HUES64 (cell line): ENCODE data around the gene BDH1.
"Not testable (repeated sequence)": the region's sequence is repeated elsewhere in the genome, so short reads cannot be mapped to it uniquely, and the experiment has no call there.

Source experiments
- H3K27ac ChIP-seq: 2 replicates; pipeline ENCODE4 v1.7.0; 2013; ENCODE audit warnings: low read depth, low read length, inconsistent platforms
- H3K27me3 ChIP-seq: 2 replicates; pipeline ENCODE4 v1.6.1; 2013; ENCODE audit warnings: mild to moderate bottlenecking, low read length; ENCODE audit not compliant: insufficient read depth
- H3K36me3 ChIP-seq: 2 replicates; pipeline ENCODE4 v1.6.1; 2013; ENCODE audit warnings: mild to moderate bottlenecking, low read length; ENCODE audit not compliant: insufficient read depth
- H3K4me1 ChIP-seq: 2 replicates; pipeline ENCODE4 v1.6.1; 2013; ENCODE audit warnings: mild to moderate bottlenecking, low read length, moderate library complexity; ENCODE audit not compliant: insufficient read depth
- H3K4me3 ChIP-seq: 2 replicates; pipeline ENCODE4 v1.5.1; 2013; ENCODE audit warnings: mild to moderate bottlenecking, low read length, moderate library complexity
- H3K9ac ChIP-seq: 2 replicates; pipeline ENCODE4 v1.6.1; 2013; ENCODE audit warnings: mild to moderate bottlenecking, low read depth, low read length
- H3K9me3 ChIP-seq: 2 replicates; pipeline ENCODE4 v1.6.1; 2013; ENCODE audit warnings: low read depth, low read length; ENCODE audit not compliant: insufficient read depth
- WGBS: fragments of 150-250, 120-280 bp; methylation state at CpG from one replicate; pipeline ENCODE4 v1.1.7; 2013; ENCODE audit warnings: missing lambda C conversion rate; 5-methylcytosine and 5-hydroxymethylcytosine counted together

Gene BDH1

GRCh38 chr3:197593046-197593380, 37.2 kb upstream of the BDH1 start:
- Histone ChIP-seq H3K4me3 (no peak overlapping the region), H3K27me3 (no peaks in the 10 kb centered on the region), H3K9ac (no peak overlapping the region), H3K9me3 (no peaks in the 10 kb centered on the region), H3K36me3 (no peaks in the 10 kb centered on the region), H3K4me1 (peaks cover 4% of the 10 kb centered on the region; the same call in 1 of the 2 replicates), H3K27ac (no peak overlapping the region)
- 96% methylated on average over 9 of the region's 9 CpGs for WGBS

DNA sequence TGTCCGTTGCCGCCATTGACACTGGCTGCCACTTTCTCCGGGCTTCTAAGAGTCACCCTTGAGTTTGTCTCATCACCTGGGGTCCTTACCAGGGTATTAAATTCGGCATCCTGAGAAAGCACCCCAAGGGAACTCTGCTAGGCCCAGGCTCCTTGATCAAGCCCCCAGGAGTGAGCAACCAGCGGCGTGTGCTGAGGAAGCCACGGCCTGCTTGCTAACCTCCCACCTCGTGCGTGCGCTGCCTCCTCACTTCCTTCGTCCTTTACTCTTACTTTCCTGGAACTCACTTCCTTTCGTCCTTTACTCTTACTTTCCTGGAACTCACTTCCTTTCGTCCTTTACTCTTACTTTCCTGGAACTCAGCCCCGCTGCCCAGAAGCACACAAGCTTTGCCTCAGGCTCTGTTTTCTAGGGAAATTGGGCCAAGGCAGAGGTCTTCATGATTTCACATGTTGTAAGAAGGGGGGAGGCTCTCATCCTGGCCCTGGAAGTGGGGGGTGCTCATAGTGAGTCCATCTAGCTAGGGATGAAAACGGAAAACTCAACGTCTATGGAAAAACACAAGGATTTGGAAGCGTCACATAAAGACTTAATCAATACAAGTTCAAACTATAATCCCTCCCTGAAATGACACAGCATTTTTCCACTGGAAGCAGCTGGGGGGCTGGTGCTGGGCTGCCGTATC, 36.7 kb upstream of the BDH1 start:
- Histone ChIP-seq H3K9ac (no peak overlapping the region), H3K36me3 (no peaks in the 10 kb centered on the region), H3K4me1 (peaks cover 4% of the 10 kb centered on the region; the same call in 1 of the 2 replicates), H3K27me3 (no peaks in the 10 kb centered on the region), H3K9me3 (no peaks in the 10 kb centered on the region), H3K4me3 (no peak overlapping the region), H3K27ac (no peak overlapping the region)
- 91% methylated on average over 18 of the region's 18 CpGs for WGBS

GRCh38 chr3:197591816-197592215, 36.0 kb upstream of the BDH1 start:
- Histone ChIP-seq H3K27ac (no peak overlapping the region), H3K4me1 (peaks cover 4% of the 10 kb centered on the region; the same call in 1 of the 2 replicates), H3K36me3 (no peaks in the 10 kb centered on the region), H3K27me3 (no peaks in the 10 kb centered on the region), H3K4me3 (no peak overlapping the region), H3K9ac (no peak overlapping the region), H3K9me3 (no peaks in the 10 kb centered on the region)
- 94% methylated on average over 6 of the region's 6 CpGs for WGBS

DNA sequence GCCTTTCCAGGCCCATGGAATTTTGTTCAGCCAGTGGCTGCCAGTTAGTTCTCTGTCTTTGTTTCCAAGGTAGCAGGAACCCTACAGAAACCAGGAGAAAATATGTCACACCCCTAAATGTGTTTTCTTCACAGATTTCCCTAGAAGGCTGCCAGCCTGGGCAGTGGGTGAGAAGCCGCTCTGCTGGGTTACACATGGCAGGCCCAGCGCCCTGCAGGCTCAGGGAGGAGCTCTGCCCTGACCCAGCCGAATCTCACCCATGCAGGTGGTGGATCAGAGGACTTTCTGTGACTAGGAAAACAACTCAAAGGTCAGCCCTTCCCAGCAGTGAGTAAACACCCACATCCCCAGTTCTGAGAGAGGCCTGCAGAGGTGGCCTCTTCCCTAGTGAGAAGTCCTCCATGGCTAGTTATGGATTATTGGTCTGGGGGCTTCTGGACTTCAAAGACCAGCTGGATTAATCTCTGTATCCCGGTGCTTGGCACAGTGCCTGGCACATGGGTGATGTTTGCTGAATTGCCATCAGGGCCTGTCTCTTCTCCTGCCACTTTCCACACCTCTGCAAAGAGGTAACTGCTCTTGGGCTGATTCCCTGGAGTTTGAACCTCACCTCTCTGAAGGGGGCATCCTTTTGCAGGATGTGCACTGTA, 34.7 kb upstream of the BDH1 start:
- no peaks in the 10 kb centered on the region for H3K9me3 ChIP-seq
- no peaks in the 10 kb centered on the region for H3K27me3 ChIP-seq
- H3K4me3 ChIP-seq: no peak overlapping the region
- H3K27ac ChIP-seq: no peak overlapping the region
- WGBS: 87% methylated on average over 4 of the region's 4 CpGs
- H3K36me3 ChIP-seq: no peaks in the 10 kb centered on the region
- no peak overlapping the region for H3K9ac ChIP-seq
- H3K4me1 ChIP-seq: peaks cover 4% of the 10 kb centered on the region; the same call in 1 of the 2 replicates

DNA sequence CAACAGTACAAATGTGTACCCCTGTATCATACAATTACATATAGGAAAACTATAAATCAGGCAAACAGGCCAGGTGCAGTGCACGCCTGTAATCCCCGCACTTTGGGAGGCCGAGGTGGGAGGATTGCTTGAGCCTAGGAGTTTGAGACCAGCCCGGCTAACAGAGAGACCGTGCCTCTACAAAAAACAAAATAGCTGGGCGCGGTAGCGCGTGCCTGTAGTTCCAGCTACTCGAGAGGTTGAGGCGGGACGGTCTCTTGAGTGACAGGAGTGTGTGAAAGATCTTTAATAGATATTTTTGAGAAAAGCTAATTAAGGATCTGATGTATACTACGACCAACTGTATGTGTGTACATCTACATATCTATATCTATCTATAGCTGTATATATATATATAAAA, 33.8 kb upstream of the BDH1 start:
- Histone ChIP-seq H3K27me3 (no peaks in the 10 kb centered on the region), H3K4me1 (peaks cover 4% of the 10 kb centered on the region; the same call in 1 of the 2 replicates), H3K36me3 (no peaks in the 10 kb centered on the region), H3K9ac (no peak overlapping the region), H3K27ac (no peak overlapping the region), H3K4me3 (no peak overlapping the region), H3K9me3 (no peaks in the 10 kb centered on the region)
- 89% methylated on average over 12 of the region's 13 CpGs for WGBS

- H3K4me1 ChIP-seq, H3K27ac ChIP-seq, H3K27me3 ChIP-seq, H3K4me3 ChIP-seq, H3K9ac ChIP-seq, H3K9me3 ChIP-seq, H3K36me3 ChIP-seq: not testable (repeated sequence)
- 93% methylated on average over 10 of the region's 11 CpGs for WGBS
Measured at GRCh38 chr3:197586768-197587167, 31.0 kb upstream of the BDH1 start.

GRCh38 chr3:197586181-197586580, 30.4 kb upstream of the BDH1 start:
- Histone ChIP-seq H3K36me3 (no peaks in the 10 kb centered on the region), H3K9ac (no peak overlapping the region), H3K4me3 (no peak overlapping the region), H3K27me3 (no peaks in the 10 kb centered on the region), H3K4me1 (no peaks in the 10 kb centered on the region), H3K9me3 (no peaks in the 10 kb centered on the region), H3K27ac (no peak overlapping the region)
- 94% methylated on average over 2 of the region's 2 CpGs for WGBS

DNA sequence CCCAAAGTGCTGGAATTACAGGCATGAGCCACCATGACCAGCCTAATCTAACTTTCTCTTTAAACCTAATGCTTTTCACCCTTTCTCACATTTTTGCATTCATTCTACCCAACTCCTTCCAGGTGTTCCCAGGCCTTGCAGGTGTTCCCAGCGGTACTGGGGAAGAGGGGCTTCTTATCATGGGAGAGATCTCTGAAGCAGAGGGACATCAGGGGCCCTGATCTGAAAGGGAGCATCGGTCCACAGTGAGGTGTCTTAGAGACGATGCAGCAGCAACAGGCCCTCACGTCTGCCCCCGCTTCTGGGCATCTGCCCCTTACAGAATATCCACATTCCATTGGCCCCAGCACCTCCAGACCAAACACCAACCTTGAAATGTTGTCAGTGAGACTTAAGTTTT, 29.0 kb upstream of the BDH1 start:
- no peak overlapping the region for H3K4me3 ChIP-seq
- no peaks in the 10 kb centered on the region for H3K27me3 ChIP-seq
- H3K36me3 ChIP-seq: no peaks in the 10 kb centered on the region
- H3K9me3 ChIP-seq: no peaks in the 10 kb centered on the region
- H3K9ac ChIP-seq: no peak overlapping the region
- peaks cover 10% of the 10 kb centered on the region; the same call in 1 of the 2 replicates for H3K4me1 ChIP-seq
- H3K27ac ChIP-seq: no peak overlapping the region
- 93% methylated on average over 5 of the region's 5 CpGs for WGBS

DNA sequence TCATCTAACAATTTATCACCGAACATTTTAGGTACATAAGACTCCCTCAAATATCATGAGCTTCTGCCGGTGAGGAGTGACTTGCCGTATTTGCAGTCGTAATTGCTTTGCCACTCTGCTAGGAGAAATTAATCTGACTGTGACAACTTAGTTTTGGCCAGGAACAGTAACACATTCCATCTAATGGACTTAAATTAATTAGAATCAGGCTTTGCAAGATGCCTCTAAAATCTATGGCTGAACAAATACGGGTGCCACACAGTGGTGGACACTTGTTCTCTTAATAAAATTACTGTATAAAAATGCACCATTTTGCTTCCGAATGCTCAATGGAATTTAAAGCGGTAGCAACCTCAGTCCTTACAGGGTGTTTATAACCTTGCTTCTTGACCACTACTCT, 27.6 kb upstream of the BDH1 start:
- Histone ChIP-seq H3K36me3 (no peaks in the 10 kb centered on the region), H3K4me3 (no peak overlapping the region), H3K9me3 (no peaks in the 10 kb centered on the region), H3K27me3 (no peaks in the 10 kb centered on the region), H3K9ac (no peak overlapping the region), H3K27ac (no peak overlapping the region), H3K4me1 (peaks cover 15% of the 10 kb centered on the region; the same call in 1 of the 2 replicates)
- 96% methylated on average over 7 of the region's 7 CpGs for WGBS

DNA sequence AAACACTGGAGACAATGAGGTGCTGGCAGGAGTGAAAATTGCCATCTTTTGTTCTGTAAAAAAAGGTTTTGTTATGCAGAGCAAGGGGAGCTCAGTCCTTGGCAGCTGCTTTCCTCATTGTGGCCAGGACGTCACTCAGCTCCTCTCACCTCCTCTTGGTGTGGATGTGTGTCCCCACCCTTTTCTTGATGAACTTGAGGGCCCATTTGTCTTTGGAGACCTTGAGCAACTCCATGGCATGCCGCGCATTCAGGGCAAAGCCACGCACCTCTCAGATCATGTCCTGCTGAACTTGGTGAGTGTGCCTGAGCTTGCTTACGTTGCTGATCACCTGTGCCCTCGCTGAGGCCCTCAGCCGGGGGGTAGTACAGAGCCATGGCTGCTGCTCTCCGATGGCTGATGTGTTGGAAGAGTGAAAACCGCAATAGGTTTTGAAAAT, 24.5 kb upstream of the BDH1 start:
- Histone ChIP-seq H3K27ac (peak overlapping the region; percentile 42; the same call in 1 of the 2 replicates), H3K4me3 (no peak overlapping the region), H3K36me3 (no peaks in the 10 kb centered on the region), H3K27me3 (no peaks in the 10 kb centered on the region), H3K9me3 (no peaks in the 10 kb centered on the region), H3K4me1 (peaks cover 23% of the 10 kb centered on the region; the same call in 1 of the 2 replicates), H3K9ac (no peak overlapping the region)
- WGBS: 55% methylated on average over 9 of the region's 9 CpGs

- 94% methylated on average over 5 of the region's 6 CpGs for WGBS
- H3K4me1 ChIP-seq: peaks cover 40% of the 10 kb centered on the region
Measured at GRCh38 chr3:197578376-197578775, 22.6 kb upstream of the BDH1 start.

More at GRCh38 chr3:197578376-197578775, 22.6 kb upstream of the BDH1 start:
- H3K36me3 ChIP-seq: no peaks in the 10 kb centered on the region
- no peaks in the 10 kb centered on the region for H3K27me3 ChIP-seq
- H3K4me3 ChIP-seq: no peak overlapping the region
- no peak overlapping the region for H3K27ac ChIP-seq
- H3K9me3 ChIP-seq: no peaks in the 10 kb centered on the region
- H3K9ac ChIP-seq: no peak overlapping the region
